HG03060 (cell line): ENCODE measurements around the gene FPR1.
"Not testable (repeated sequence)": the region's sequence is repeated elsewhere in the genome, so short reads cannot be mapped to it uniquely, and the experiment has no call there.

Source experiments
- ATAC-seq: cut with Tn5 transposase; IDR thresholded peaks from one replicate; pipeline ENCODE4 v1.9.1; 2021; ENCODE audit warnings: low read depth, moderate number of reproducible peaks; ENCODE audit not compliant: unreplicated experiment

Gene FPR1

DNA sequence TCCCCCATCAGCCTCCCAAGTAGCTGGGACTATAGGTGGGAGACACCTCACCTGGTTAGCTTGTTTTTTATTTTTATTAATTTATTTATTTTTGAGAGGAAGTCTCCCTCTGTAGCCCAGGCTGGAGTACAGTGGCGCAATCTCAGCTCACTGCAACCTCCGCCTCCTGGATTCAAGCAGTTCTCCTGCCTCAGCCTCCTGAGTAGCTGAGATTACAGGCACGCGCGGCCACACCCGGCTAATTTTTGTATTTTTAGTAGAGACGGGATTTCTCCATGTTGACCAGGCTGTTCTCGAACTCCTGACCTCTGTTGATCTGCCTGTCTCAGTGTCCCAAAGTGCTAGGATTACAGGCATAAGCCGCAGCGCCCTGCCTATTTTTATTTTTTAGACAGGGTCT lies 13.2 kb downstream of the FPR1 start:
- not testable (repeated sequence) for ATAC-seq

DNA sequence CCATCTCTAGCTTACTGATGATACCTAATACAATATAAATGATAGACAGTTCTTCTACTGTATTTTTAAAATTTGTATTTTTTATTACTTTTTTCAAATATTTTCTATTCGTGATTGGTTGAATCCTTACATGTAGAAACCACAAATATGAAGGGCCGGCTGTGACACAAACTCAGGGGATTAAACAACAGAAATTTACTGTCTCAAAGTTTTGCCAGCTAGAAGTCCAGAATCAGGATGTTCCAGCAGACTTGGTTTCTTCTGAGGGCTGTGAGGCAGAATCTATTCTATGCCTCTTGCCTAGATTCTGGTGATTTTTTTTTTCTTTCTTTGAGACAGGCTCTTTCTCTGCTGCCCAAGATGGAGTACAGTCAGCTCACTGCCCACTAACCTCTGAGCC lies 13.8 kb downstream of the FPR1 start:
- no peak for ATAC-seq

DNA sequence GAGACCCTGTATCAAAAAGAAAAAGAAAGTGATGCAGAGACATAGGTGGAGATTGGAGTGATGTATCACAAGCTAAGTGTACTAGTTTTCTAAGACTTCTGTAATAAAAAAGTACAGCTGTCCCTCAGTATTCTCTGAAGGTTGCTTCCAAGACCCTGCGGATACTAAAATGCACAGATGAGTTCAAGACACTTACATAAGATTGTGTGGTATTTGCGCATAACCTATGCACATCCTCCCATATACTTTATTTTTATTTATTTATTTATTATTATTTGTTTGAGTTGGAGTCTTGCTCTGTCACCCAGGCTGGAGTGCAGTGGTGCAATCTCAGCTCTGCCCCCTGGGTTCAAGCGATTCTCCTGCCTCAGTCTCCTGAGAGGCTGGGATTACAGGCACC lies 14.3 kb downstream of the FPR1 start:
- ATAC-seq = no peak

DNA sequence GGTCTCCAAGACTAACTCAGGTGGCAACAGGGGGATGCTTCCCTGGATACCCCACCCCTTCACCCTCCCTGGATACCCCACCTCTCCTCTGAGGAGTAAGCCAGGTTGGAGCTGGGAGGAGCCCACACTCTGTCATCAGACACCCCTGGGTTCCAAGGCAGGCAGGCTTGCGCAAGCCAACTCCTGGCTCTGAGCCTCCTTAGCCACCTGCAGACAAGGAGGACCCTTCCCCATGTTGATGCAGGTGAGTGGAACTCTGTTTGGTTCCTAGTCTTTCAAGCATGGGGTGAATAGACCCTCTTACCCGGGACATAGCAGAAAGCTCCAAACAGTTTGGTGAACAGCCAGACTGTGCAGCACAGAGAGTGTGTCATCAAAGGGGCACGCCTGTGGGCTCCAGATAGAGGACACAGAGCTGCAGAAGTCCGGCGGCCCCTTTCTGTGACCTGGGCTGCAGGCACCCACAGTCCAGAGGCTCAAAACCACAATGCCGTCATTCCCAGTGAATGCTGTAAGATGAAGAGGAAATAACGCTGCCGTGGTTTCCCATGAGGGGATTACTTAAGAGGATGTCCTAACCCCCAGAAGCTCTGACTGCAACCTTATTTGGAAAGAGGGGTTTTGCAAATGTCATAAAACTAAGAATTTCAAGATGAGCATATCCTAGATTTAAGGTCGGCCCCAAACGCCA lies 15.8 kb downstream of the FPR1 start:
- no peak for ATAC-seq

DNA sequence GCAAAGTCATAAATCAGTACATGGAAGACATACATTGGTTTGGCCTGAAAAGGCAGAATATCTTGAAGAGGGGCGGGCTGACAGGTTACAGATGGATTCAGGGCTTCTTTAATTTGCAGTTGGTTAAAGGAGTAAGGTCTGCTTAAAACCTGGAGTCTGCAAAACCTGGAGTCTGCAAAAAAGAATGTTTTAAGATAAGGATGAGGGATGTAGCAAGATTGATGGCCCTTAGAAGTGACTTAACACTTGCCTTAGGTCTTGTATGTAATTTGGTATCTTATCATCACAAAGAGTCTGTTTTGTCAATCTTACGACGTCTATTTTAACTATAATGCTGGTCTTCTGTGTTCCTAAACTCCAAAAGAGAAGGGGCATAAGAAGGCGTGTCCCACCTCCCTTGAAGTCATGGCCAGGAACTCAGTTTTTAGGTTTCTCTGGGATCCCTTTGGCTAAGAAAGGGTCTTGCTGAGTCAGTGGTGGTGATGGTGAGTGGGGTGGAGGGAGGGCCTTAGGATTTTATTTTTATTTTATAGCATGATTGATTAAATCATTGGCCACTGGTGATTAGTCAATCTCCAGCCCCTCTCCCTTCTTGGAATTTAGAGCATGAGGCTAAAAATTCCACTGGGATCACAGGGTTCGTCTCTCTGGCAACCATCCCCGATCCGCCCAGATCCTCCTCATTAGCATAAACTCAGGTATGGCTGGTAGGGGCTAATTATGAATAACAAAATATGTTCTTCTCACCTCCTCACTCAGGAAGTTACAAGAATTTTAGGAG lies 17.7 kb downstream of the FPR1 start:
- no peak for ATAC-seq

DNA sequence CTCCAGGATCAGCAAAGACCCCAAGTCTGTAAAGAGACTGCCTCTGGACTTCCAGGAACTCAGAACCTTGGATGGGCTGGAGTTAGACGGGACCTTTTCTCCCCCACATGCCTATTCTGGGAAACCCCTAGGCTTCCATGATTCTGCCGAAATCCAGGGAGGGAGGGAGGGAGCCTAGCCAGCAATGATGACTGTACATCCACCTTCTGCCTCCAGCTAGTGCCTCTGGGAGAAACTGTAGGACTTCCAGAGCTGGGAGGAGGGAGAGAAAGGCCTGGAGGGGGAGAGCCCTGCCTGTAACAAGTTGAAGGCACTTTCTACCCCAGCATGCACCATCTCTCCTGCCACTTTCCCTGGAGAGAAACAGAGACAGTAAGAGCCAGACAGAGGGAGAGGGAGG lies 21.9 kb downstream of the FPR1 start:
- no peak for ATAC-seq

DNA sequence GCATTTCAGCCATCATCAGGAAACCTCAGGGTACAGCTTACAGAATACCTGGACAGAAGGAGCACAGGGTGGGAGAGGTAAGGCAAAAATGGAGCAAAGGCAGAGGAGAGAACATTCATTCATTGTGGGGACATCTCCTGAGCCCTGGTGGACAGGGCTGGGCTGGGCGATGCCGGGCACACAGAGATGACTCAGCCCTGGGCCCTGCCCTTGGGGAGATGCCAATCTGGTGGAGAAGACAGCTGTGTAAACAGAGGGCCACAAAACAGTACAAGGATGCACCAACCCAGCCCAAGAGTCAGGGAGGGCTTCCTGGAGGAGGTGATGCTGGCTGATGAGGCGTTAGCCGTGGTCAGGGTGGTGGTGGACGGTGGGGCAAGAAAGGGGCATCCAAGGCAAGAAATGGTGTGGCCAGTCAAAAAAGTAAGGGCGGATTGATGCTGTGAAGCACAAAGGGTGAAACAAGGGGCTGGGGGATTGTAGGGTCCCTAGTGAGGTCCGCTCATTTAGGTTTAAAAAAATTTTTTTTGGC lies 24.3 kb downstream of the FPR1 start:
- no peak for ATAC-seq

DNA sequence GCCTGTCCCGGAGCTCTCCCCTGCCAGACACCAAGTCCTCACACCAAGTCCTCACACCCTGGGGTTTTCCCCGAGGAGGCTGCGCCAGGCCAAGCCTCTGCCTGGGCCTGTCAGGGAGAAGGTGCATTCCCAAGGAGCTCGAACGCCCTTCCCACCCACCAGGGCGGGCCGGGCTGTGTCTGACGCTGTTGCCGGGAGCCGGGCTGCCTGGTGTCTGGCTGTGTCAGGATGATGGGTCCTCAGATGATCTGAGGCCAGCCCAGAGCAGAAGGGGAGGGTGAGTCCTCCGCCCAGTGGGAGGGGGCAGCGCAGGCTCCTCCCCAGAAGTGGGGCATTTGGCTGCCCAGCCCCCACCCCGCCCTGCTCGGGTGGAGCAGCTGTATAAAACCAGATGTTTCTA lies 25.6 kb downstream of the FPR1 start:
- ATAC-seq = no peak

DNA sequence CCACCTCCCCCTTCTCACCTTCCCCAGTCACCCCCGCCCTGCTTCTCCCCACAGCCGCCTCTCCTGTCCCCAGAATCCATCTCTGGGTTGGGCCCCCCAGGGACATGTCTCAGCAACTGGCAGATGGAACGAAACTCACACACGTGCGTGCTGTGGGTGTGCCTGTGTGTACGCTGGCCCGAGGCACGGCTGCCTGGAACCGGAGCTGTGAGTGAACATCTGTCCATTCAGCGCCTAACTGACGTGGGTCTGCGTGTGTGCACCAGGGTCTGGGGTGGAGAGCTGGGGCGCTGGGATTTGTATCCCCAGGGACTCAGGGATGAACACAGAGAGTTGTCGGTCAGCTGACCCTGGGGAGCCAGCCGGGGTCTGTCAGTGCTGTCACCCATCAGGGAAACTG lies 27.1 kb downstream of the FPR1 start:
- ATAC-seq = no peak

DNA sequence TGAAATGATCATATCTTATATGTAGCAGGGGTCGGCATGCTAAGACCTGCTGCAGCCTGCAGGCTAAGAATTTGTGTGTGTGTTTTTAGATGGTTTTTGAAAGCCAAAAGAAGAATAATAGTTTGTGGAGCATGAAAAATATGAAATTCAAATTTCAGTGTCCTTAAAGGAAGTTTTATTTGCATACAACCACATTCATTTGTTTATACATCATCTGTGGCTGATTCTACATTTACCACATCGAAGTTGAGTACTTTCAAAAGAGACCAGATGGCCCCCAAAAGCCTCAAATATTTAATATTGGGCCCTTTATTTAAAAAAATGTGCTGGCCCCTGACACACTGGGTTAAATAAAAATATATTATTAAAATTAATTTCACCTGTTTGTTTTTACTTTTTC lies 29.2 kb downstream of the FPR1 start:
- ATAC-seq = no peak

DNA sequence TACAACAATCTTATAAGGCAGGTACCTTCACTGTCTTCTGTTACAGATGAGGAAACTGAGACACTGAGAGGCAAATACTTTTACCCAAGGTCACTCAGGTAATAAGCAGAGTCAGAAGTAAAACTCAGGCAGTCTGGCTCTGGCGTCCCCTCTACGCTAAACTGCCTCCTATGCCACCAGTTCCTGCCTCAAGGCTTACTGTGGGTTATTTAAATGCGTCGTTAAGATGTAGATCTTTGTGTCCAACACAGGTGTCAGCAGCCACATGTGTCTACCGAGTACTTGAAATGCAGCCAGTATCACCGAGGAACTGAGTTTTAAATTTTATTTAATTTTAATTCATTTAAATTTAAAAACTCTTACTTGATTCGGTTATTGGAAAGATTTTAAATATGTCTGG lies 29.8 kb downstream of the FPR1 start:
- ATAC-seq = no peak

DNA sequence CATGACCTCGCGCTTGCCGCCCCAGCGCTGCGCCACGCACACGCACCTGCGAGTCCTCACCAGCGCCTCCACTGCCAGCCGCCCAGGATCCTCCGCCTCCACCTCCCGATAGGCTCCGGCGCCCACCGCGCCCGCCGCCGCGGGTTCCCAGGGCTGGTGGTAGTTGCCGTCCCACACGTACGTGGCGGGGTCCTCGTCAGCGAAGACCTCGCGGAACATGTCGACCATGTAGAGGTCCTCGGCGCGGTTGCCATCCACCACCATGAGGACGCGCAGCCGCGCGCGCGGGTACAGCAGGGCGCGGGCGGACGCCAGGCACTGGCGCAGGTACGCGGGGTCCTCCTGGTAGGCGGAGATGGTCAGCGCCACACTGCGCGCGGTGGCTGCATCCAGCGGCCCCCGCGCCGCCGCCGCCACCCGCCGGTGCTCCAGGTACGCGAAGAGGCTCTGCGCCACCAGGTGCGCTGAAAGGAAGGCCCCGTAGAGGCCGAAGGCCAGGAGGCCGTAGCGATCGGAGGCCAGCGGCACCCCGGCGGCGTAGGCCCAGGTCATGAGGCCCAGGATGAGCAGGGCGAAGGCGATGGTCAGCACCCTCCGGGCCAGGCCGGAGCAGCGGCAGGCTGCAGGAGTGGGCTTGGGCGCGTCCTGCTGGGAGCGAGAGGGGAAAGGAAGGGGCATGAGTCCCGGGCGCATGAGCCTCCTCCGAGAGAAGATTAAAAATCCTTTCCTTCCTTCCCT lies 32.3 kb downstream of the FPR1 start:
- ATAC-seq = no peak

DNA sequence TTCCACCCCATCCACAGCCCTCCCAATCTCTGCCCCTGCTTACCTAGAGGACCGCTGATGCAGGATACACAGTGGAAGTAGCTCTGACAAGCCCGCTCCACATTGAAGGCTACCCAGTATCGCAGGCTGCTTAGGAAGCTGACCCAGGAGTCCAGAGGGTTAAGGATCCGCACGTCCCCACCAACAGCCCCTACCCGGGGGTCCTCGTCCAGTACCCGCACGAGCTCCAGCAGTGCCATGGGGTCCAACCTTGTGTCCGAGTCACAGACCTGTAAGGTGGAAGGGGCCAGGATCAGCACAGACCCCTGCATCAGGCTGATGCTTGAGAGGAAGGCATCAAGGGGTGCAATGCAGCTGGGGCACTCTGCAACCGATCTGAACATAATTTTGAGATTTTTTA lies 34.8 kb downstream of the FPR1 start:
- no peak for ATAC-seq

DNA sequence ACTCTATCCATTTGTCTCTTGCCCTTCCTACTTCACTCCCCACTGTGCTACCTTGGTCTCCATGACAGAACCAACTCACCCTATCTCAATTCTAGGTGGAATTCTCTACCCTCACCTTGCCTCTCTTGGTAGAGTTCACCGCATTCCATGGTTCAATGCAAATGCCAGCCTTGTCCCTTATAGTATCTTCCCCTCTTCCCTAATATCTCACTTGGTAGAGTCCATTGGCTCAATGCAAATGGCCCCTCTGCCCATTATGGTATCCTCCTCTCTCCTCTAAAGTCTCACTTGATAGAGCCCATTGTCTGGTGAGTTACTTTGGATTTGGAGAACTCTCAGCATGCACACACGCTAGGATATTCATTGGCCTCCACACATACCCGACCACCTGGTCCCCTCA lies 35.8 kb downstream of the FPR1 start:
- no peak for ATAC-seq

DNA sequence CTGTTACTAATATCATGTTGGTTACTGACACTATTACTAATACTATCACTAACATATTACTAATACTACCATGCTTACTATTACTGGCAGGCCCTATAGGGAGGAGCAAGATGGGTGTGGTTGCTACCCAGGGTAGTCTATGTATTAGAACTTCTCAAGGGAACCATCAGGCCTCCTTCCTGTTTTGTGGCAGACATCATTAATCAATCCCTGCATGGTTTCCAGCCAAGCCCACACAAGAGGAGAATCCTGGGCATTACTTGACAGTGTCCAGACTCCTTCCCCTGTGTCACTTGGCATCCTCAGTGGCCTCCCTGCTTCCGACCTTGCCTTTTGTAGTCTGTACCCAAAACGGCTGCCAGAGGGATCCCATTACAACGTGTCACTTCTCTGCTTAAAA lies 36.8 kb downstream of the FPR1 start:
- no peak for ATAC-seq

DNA sequence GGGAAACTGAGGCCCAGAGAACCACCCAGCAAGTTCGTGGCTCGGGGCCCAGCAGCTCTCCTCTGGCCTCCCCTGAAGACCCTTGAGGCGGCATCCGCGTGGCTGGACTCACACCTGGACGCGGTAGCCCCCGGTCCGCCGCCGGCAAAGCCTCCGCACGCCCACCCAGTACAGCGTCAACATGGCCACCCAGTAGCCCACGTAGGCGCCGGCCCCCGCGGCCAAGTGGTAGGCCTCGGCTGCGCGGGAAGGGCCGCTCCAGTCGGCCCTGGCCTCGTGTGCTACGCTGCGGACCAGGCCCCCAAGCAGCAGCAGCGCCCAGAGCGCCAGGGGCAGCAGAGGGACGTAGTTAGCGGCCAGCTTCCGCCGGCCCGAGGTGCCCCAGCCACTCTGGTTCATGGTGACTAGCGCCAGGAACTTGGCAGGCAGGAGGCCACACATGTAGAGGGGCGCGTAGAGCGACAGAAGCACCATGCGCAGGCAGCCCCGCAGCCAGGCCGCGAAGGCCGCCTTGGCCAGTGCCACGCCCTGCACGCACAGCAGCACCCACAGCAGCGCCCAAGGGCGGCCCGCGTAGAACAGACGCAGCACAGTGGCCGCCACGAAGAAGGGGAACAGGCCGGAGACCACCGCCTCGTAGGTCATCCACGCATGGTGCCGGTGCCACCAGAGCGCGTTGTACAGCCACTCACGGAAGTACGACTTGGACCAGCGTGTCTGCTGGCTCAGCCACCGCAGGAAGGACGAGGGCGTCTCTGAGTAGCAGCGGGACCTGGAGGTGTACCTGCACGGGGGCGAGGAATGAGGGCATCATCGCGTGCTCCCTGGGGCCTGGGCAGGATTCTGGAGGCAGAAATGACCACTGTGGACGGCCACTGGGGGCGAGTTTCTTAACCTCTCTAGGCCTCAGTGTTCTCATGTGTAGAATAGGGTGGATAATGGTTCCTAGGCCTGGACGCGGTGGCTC lies 38.1 kb downstream of the FPR1 start:
- no peak for ATAC-seq

DNA sequence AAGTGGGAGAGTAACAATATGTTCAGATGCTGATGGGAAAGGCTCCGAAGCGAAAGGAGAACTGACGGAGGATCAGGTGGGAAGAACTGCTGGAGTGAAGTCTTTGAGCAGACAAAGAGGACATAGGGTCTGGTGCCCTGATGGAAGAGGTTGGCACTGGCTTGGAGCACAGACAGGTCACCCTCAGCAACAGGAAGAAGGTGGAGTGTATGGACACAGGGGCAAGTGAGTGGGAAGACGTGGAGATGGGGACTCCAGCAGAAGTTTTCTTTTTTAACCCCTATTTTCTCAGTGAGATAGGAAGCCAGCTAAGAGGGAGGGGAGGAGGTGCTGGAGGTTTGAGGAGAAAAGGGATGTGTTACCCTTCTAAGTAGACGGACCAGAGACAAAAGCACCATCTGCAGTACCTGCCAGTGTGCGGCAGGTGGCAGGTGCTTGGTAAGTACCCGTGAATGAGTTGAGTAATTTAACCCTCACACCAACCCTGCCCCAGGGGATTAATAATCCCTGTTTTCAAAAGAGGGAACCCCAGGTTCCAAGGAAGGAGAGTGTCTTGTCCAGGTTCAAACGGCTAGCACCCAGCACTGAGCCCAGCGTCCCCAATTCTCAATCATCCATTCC lies 39.1 kb downstream of the FPR1 start:
- ATAC-seq = no peak

DNA sequence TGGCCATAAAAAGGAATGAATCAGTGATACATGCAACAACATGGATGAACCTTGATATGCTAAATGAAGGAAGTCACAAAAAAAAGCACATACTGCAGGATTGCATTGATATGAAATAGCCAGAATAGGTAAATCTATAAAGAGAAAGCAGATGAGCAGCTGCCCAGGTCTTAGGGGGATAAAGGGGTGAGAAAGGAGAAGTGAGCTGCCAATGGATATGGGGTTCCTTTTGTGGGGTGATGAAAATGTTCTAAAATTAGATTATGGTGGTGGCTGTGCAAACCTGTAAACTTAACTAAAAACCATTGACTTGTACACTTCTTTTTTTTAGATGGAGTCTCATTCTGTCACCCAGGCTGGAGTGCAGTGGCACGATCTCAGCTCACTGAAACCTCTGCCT lies 40.0 kb downstream of the FPR1 start:
- ATAC-seq = no peak

DNA sequence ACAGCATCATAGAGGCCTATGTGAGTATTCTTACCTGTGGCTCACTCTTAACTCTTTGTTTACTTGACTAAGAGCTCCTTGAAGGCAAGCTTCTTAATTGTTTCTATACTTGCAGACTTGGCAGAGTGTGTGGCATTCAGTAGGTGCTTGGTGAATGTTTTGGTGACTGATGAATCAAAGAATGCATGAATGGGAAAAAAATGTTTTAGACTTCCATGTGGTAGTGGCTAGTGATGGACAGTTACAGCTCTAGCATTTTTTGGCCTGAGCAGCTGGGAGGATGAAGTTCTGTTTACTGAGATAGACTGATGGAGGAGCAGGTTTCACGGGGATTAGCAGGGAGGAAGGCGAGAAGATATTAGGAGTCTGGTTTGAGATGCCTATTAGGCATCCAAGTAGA lies 41.5 kb downstream of the FPR1 start:
- ATAC-seq = no peak

DNA sequence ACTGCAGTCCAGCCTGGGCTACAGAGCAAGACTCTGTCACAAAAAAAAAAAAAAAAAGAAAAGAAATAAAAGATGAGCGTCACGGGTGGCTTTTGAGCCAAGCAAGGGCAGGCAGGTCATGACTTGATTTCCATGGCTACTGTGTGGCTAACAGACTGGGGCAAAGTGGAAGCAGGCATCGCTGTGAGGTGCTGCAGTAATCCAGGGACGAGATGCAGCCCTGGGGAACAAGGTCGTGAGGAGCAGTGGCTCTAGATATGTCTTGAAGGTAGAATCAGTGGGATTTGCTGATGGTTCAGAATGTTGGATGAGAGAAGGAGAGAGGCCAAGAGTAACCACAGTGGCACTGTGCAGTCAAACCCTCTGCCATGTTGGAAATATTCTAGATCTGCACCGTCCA lies 42.1 kb downstream of the FPR1 start:
- no peak for ATAC-seq
